ENCODE data around the gene LAIR1. TPM values are rescaled to one million over a fixed set of nuclear protein-coding genes. Genes with fewer than 3 reads are reported as not detected.

The LAIR1 gene
- polyA plus RNA-seq, 1 donor (not counting 4 experiments of a cell fraction or from before 2014, with no cell fraction given), result not detected

DNA sequence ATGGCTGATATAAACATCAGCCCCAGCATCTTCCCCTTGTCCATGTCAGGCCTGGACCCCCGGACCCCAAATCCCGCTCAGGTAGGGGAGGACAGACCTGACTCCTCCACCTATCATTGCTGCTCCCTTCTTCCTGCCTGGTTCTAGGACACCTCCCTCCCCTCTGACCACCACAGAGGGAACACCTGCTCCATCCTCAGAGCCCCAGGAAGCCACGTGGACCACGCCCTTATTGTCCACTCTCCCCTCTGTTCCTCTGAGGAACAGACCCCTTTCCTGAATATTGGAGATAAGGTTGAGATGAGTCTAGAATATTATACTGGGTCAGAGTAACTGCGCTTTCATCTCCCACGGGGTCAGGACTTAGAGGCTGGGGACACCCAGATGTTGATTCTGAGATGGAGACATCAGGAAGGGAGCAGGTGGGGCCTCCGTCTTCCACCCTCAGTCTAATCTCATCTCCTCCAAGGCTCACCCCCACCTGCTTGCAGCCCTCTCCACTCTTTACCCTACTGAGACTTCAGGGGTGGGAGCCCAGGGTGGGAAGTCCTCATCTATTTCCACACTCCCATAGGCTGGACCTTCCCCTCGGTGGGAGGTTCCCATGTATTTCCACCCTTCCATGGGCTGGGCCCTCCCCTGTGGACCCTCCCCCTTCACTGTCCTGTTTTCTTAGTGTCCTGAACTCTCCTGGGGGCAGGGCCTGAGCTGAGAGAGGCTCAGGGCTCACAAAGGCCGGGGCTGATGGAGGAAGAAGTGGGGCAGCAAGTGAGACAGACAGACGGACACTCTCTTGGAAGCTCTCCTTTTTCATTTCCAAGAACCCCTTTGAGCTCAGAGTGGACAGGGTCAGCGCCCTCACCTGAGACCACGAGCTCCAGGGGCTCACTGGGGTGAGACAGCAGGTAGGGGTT lies 28.5 kb downstream of the LAIR1 start:
- dilution Hi-C loops (cut with MboI; ENCODE audit: extremely low pct_ligation_motif_present, low sequenced_read_pairs), result no loop called here
- Histone ChIP-seq H4K20me1 (ENCODE audit: control insufficient read depth, extremely low read depth, insufficient read depth, low read length) (no peaks in the 10 kb centered on the region), H3K27me3 (ENCODE audit: control insufficient read depth, extremely low read depth, insufficient read depth, low read length) (no peaks in the 10 kb centered on the region), H3K4me3 (ENCODE audit: control insufficient read depth in 2 of 3, extremely low read depth in 1 of 3, insufficient read depth in 2 of 3, low read depth in 1 of 3, low read length in 3 of 3) (no peak overlapping the region), H2AFZ (ENCODE audit: control insufficient read depth, low read length) (no peak overlapping the region), H3K27ac (ENCODE audit: control insufficient read depth, insufficient read depth, low read length) (no peak overlapping the region), H3K36me3 (ENCODE audit: control insufficient read depth in 2 of 2, extremely low read depth in 1 of 2, insufficient read depth in 2 of 2, low read length in 2 of 2) (no peaks in the 10 kb centered on the region), H3K79me2 (ENCODE audit: control insufficient read depth, insufficient read depth, low read length) (no peaks in the 10 kb centered on the region), H3K9me1 (ENCODE audit: control insufficient read depth, extremely low read depth, insufficient read depth, low read length) (no peaks in the 10 kb centered on the region), H3K4me1 (ENCODE audit: control insufficient read depth, extremely low read depth, insufficient read depth, low read length) (no peaks in the 10 kb centered on the region), H3K9ac (ENCODE audit: control insufficient read depth, extremely low read depth, insufficient read depth, low read length) (no peak overlapping the region), H3K9me3 (ENCODE audit: control insufficient read depth, low read depth, low read length) (no peaks in the 10 kb centered on the region), H3K4me2 (ENCODE audit: control insufficient read depth, extremely low read depth, insufficient read depth, low read depth, low read length) (no peak overlapping the region)
- TF ChIP-seq, protein P1, sequence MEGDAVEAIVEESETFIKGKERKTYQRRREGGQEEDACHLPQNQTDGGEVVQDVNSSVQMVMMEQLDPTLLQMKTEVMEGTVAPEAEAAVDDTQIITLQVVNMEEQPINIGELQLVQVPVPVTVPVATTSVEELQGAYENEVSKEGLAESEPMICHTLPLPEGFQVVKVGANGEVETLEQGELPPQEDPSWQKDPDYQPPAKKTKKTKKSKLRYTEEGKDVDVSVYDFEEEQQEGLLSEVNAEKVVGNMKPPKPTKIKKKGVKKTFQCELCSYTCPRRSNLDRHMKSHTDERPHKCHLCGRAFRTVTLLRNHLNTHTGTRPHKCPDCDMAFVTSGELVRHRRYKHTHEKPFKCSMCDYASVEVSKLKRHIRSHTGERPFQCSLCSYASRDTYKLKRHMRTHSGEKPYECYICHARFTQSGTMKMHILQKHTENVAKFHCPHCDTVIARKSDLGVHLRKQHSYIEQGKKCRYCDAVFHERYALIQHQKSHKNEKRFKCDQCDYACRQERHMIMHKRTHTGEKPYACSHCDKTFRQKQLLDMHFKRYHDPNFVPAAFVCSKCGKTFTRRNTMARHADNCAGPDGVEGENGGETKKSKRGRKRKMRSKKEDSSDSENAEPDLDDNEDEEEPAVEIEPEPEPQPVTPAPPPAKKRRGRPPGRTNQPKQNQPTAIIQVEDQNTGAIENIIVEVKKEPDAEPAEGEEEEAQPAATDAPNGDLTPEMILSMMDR (optimal IDR thresholded peaks at IDR 0.05 in 1 of 3, IDR thresholded peaks at IDR 0.05 in 1 of 3, conservative IDR thresholded peaks at IDR 0.05 in 1 of 3; ENCODE audit: extremely low read depth in 1 of 3, insufficient read depth in 2 of 3, low read length in 3 of 3), result no peak
- TF ChIP-seq EZH2 (IDR thresholded peaks at IDR 0.05; ENCODE audit: low read length), result no peak
- DNase-seq (ENCODE audit: low read depth, low spot score), result no peak
- no peak for FAIRE-seq

DNA sequence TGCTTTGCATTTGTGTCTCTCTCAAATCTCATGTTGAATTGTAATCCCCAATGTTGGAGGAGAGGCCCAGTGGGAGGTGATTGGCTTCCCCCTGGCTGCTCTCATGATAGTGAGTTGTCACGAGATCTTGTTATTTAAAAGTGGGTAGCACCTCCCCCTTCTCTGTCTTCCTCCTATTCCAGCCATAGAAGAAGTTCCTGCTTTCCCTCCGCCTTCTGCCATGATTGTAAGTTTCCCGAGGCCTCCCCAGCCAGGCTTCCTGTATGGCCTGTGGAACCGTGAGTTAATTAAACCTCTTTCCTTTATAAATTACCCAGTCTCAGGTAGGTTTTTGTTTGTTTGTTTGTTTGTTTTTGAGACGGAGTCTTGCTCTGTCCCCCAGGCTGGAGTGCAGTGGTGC lies 29.6 kb downstream of the LAIR1 start:
- no peaks in the 10 kb centered on the region for H3K36me3 ChIP-seq (ENCODE audit: control insufficient read depth in 2 of 2, extremely low read depth in 1 of 2, insufficient read depth in 2 of 2, low read length in 2 of 2)
- H3K27me3 ChIP-seq (ENCODE audit: control insufficient read depth, extremely low read depth, insufficient read depth, low read length), result no peaks in the 10 kb centered on the region
- H3K4me1 ChIP-seq (ENCODE audit: control insufficient read depth, extremely low read depth, insufficient read depth, low read length), result no peaks in the 10 kb centered on the region
- no peak overlapping the region for H3K4me3 ChIP-seq (ENCODE audit: control insufficient read depth in 2 of 3, extremely low read depth in 1 of 3, insufficient read depth in 2 of 3, low read depth in 1 of 3, low read length in 3 of 3)
- H3K4me2 ChIP-seq (ENCODE audit: control insufficient read depth, extremely low read depth, insufficient read depth, low read depth, low read length), result no peak overlapping the region
- dilution Hi-C loops (cut with MboI; ENCODE audit: extremely low pct_ligation_motif_present, low sequenced_read_pairs), result no loop called here
- H4K20me1 ChIP-seq (ENCODE audit: control insufficient read depth, extremely low read depth, insufficient read depth, low read length), result no peaks in the 10 kb centered on the region
- TF ChIP-seq, protein P1 (optimal IDR thresholded peaks at IDR 0.05 in 1 of 3, IDR thresholded peaks at IDR 0.05 in 1 of 3, conservative IDR thresholded peaks at IDR 0.05 in 1 of 3; ENCODE audit: extremely low read depth in 1 of 3, insufficient read depth in 2 of 3, low read length in 3 of 3), result no peak
- TF ChIP-seq EZH2 (IDR thresholded peaks at IDR 0.05; ENCODE audit: low read length), result no peak
- H3K9me1 ChIP-seq (ENCODE audit: control insufficient read depth, extremely low read depth, insufficient read depth, low read length), result no peaks in the 10 kb centered on the region
- no peak overlapping the region for H3K27ac ChIP-seq (ENCODE audit: control insufficient read depth, insufficient read depth, low read length)
- H3K9ac ChIP-seq (ENCODE audit: control insufficient read depth, extremely low read depth, insufficient read depth, low read length), result no peak overlapping the region
- H2AFZ ChIP-seq (ENCODE audit: control insufficient read depth, low read length), result no peak overlapping the region
- DNase-seq (ENCODE audit: low read depth, low spot score) (no peak), FAIRE-seq (no peak)
- no peaks in the 10 kb centered on the region for H3K9me3 ChIP-seq (ENCODE audit: control insufficient read depth, low read depth, low read length)
- H3K79me2 ChIP-seq (ENCODE audit: control insufficient read depth, insufficient read depth, low read length), result no peaks in the 10 kb centered on the region
